MCF 10A (cell line): ENCODE measurements around the gene MAGI3. TPM values are rescaled to one million over a fixed set of nuclear protein-coding genes. Genes with fewer than 3 reads are reported as not detected.

Experiments
- BruUV-seq: library from RNA; stranded (reverse); fragments of 400-500 nt; replicated peaks from 2 replicates; lab custom pipeline; 2021; lab: Mats Ljungman, UMichigan
- CTCF ChIA-PET: fragments of 300-600 bp; sonication (Branson Sonifier 250); formaldehyde crosslinking; extraction: SDS; loops from one replicate; lab custom pipeline; 2021; ENCODE audit warnings: antibody characterized with exemption, inconsistent platforms; lab: Yijun Ruan, JAX
- POLR2A ChIA-PET: fragments of 300-600, 350-650 bp; sonication (Branson Sonifier 250); formaldehyde crosslinking; extraction: SDS; loops from one replicate; lab custom pipeline; 2020; ENCODE audit warnings: antibody characterized with exemption, inconsistent platforms; lab: Yijun Ruan, JAX
- DNase-seq: peaks from one replicate; pipeline ENCODE4 v3.0.0-alpha.2; 2018; ENCODE audit not compliant: unreplicated experiment
- H3K27ac Mint-ChIP-seq: one replicate; pipeline ENCODE4 v1.8.0; 2022; ENCODE audit warnings: mild to moderate bottlenecking, low read depth, mixed read lengths; ENCODE audit not compliant: unreplicated experiment
- H3K27me3 Mint-ChIP-seq: one replicate; pipeline ENCODE4 v1.8.0; 2022; ENCODE audit warnings: mixed read lengths; ENCODE audit not compliant: insufficient read depth, unreplicated experiment
- H3K36me3 Mint-ChIP-seq: one replicate; pipeline ENCODE4 v1.8.0; 2022; ENCODE audit warnings: mild to moderate bottlenecking, moderate library complexity, mixed read lengths; ENCODE audit not compliant: insufficient read depth, unreplicated experiment
- H3K4me1 Mint-ChIP-seq: one replicate; pipeline ENCODE4 v1.8.0; 2022; ENCODE audit warnings: mixed read lengths; ENCODE audit not compliant: insufficient read depth, unreplicated experiment
- H3K4me3 Mint-ChIP-seq: one replicate; pipeline ENCODE4 v1.8.0; 2022; ENCODE audit warnings: mild to moderate bottlenecking, moderate library complexity, mixed read lengths; ENCODE audit not compliant: unreplicated experiment
- H3K9me3 Mint-ChIP-seq: one replicate; pipeline ENCODE4 v1.8.0; 2022; ENCODE audit warnings: mixed read lengths; ENCODE audit not compliant: unreplicated experiment
- CTCF ChIP-seq: fragments of 200-600 bp; IDR thresholded peaks from one replicate; pipeline ENCODE4 v1.8.0; 2022; ENCODE audit warnings: antibody characterized with exemption, mild to moderate bottlenecking; ENCODE audit not compliant: unreplicated experiment
- intact Hi-C: fragments of 100-400 bp; cut with micrococcal nuclease; formaldehyde crosslinking; loops from 2 replicates; pipeline ENCODE4 v1.14.1; 2022
- total RNA-seq: library from RNA; stranded (reverse); gene quantifications from 2 replicates; pipeline ENCODE4 v1.2.3, GENCODE V29; 2022

Gene MAGI3
- total RNA-seq, 1 experiment from 2014 or later: 14.3 TPM

GRCh38 chr1:113681596-113682337, 291.5 kb downstream of the MAGI3 start:
- BruUV-seq: no TSS peak
- POLR2A ChIA-PET: interaction anchor here (0.7 to 0.8 kb wide), 2 partner anchors 287 to 551 kb away, joined by 3 to 4 read pairs; no protein-coding TSS in a partner anchor
- H3K9me3 Mint-ChIP-seq: no peaks in the 10 kb centered on the region
- no peak overlapping the region for H3K4me3 Mint-ChIP-seq
- H3K4me1 Mint-ChIP-seq: peaks cover 8% of the 10 kb centered on the region
- TF ChIP-seq CTCF: no peak
- CTCF ChIA-PET: interaction anchor here (0.7 to 12.5 kb wide), 4 partner anchors 128 to 539 kb away, joined by 3 to 153 read pairs (median 4); partner anchors contain the start of gene OLFML3
- no peaks in the 10 kb centered on the region for H3K27me3 Mint-ChIP-seq
- no peak overlapping the region for H3K27ac Mint-ChIP-seq
- peaks cover 20% of the 10 kb centered on the region for H3K36me3 Mint-ChIP-seq
- DNase-seq: no peak
- intact Hi-C loops: no loop called here

- CTCF ChIA-PET: interaction anchor here (0.7 to 2.6 kb wide), 3 partner anchors 543 to 875 kb away, joined by 3 to 19 read pairs (median 4); no protein-coding TSS in a partner anchor
- POLR2A ChIA-PET: no interaction called here
- no peak for DNase-seq
- no peaks in the 10 kb centered on the region for H3K4me1 Mint-ChIP-seq
- TF ChIP-seq CTCF: no peak
- no peaks in the 10 kb centered on the region for H3K27me3 Mint-ChIP-seq
- H3K27ac Mint-ChIP-seq: peak overlapping the region; percentile 39
- no peak overlapping the region for H3K4me3 Mint-ChIP-seq
- peaks cover 8% of the 10 kb centered on the region for H3K36me3 Mint-ChIP-seq
- intact Hi-C loops: no loop called here
- no peaks in the 10 kb centered on the region for H3K9me3 Mint-ChIP-seq
- BruUV-seq: TSS peak; percentile 36
Measured at GRCh38 chr1:113683384-113684152, 293.3 kb downstream of the MAGI3 start.

GRCh38 chr1:113684153-113684541, 293.8 kb downstream of the MAGI3 start:
- POLR2A ChIA-PET: no interaction called here
- DNase-seq: no peak
- no peaks in the 10 kb centered on the region for H3K27me3 Mint-ChIP-seq
- CTCF ChIA-PET: interaction anchor here (0.7 to 2.6 kb wide), 2 partner anchors 544 to 875 kb away, joined by 4 to 19 read pairs; no protein-coding TSS in a partner anchor
- no peak for TF ChIP-seq CTCF
- intact Hi-C loops: no loop called here
- no peak overlapping the region for H3K27ac Mint-ChIP-seq
- H3K4me3 Mint-ChIP-seq: no peak overlapping the region
- no peaks in the 10 kb centered on the region for H3K9me3 Mint-ChIP-seq
- BruUV-seq: no TSS peak
- no peaks in the 10 kb centered on the region for H3K4me1 Mint-ChIP-seq
- H3K36me3 Mint-ChIP-seq: peaks cover 8% of the 10 kb centered on the region
